GM21786 (cell line): ENCODE data around the gene RUFY4.

Source experiments
- ATAC-seq: cut with Tn5 transposase; IDR thresholded peaks from one replicate; pipeline ENCODE4 v1.9.1; 2021; ENCODE audit not compliant: unreplicated experiment

Gene RUFY4

GRCh38 chr2:218138047-218138446, 69.0 kb downstream of the RUFY4 start:
- ATAC-seq: no peak
